ENCODE data around the gene PXK.

PXK gene

GRCh38 chr3:58470363-58471024 is 137.8 kb downstream of the PXK start:
- DNase-seq: no peak

- DNase-seq: peak in 1 of 2 experiments; percentile 3
Measured at GRCh38 chr3:58471025-58471887, 138.6 kb downstream of the PXK start.

- no peak for DNase-seq
Measured at GRCh38 chr3:58473275-58473674, 140.6 kb downstream of the PXK start.

- no peak for DNase-seq
Measured at GRCh38 chr3:58474348-58474911, 141.7 kb downstream of the PXK start.

- DNase-seq: no peak
Measured at GRCh38 chr3:58474967-58475578, 142.4 kb downstream of the PXK start.
